Nephron (organoid): Measurements from ENCODE around the gene TMEM31.

Source experiments
- H3K27ac Mint-ChIP-seq, 3 experiments: 2 replicates each; pipeline ENCODE4 v1.8.0; 2020; ENCODE audit warnings: mixed read lengths in 3 of 3, mild to moderate bottlenecking in 2 of 3, moderate library complexity in 1 of 3
- H3K27me3 Mint-ChIP-seq: 2 replicates; pipeline ENCODE4 v1.8.0; 2021; ENCODE audit warnings: low read depth, mild to moderate bottlenecking, moderate library complexity, mixed read lengths
- H3K36me3 Mint-ChIP-seq: 2 replicates; pipeline ENCODE4 v1.8.0; 2020; ENCODE audit warnings: low read depth, mixed read lengths
- H3K4me1 Mint-ChIP-seq: 2 replicates; pipeline ENCODE4 v1.8.0; 2020; ENCODE audit warnings: mixed read lengths
- H3K4me3 Mint-ChIP-seq, 3 experiments: 2 replicates each; pipeline ENCODE4 v1.8.0; 2020; ENCODE audit warnings: mild to moderate bottlenecking in 3 of 3, mixed read lengths in 3 of 3, moderate library complexity in 2 of 3
- H3K9me3 Mint-ChIP-seq: 2 replicates; pipeline ENCODE4 v1.8.0; 2020; ENCODE audit warnings: mixed read lengths
- TF ChIP-seq, protein P1 (sequence below), 3 experiments: fragments of 200-600 bp; sonication (generic); IDR thresholded peaks; one replicate each; pipeline ENCODE4 v1.5.0; 2021; ENCODE audit warnings: antibody characterized with exemption in 3 of 3; ENCODE audit not compliant: unreplicated experiment in 3 of 3

TMEM31 gene

DNA sequence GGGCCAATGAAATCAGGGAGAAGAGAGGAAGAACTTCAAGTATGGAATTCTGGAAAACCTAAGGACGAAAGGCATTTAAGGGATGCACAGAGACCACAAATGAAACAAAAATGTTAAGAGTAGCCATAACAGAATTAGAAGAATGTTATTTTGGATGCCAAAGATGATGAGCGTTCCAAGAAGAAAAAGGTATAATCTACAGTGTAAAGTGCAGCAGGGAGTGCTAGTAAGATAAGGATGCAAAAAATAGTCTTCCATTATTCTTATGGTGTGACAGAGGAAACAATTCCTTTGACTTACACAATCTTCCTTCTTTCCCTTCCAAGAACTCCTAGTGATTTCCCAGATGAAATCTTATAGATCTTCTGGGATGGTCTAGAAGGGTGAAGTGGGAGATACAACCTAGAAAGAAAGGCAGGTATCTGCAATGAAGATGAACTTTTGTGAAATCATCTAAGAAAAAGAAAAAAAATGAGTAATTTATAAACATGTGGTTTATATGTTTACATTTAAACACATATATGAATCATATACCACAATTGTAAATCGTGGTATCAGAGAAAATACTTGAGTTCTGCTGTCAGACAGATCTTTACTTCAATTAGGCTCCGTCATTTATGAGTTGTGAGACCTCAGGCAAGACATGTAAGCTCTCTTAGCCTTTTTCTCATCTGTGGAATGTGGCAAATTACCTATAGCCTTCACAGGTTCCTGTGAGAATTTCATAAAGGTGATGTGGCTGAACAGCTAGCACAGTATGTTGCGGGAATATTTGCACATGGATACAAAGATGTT lies 32.3 kb upstream of the TMEM31 start:
- Mint-ChIP-seq H3K36me3 (peaks cover 68% of the 10 kb centered on the region), H3K27me3 (no peaks in the 10 kb centered on the region), H3K27ac (no peak overlapping the region), H3K4me3 (no peak overlapping the region), H3K4me1 (peaks cover 22% of the 10 kb centered on the region), H3K9me3 (no peaks in the 10 kb centered on the region)
- TF ChIP-seq, protein P1, sequence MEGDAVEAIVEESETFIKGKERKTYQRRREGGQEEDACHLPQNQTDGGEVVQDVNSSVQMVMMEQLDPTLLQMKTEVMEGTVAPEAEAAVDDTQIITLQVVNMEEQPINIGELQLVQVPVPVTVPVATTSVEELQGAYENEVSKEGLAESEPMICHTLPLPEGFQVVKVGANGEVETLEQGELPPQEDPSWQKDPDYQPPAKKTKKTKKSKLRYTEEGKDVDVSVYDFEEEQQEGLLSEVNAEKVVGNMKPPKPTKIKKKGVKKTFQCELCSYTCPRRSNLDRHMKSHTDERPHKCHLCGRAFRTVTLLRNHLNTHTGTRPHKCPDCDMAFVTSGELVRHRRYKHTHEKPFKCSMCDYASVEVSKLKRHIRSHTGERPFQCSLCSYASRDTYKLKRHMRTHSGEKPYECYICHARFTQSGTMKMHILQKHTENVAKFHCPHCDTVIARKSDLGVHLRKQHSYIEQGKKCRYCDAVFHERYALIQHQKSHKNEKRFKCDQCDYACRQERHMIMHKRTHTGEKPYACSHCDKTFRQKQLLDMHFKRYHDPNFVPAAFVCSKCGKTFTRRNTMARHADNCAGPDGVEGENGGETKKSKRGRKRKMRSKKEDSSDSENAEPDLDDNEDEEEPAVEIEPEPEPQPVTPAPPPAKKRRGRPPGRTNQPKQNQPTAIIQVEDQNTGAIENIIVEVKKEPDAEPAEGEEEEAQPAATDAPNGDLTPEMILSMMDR (IDR thresholded peaks at IDR 0.05; ENCODE audit: unreplicated experiment in 3 of 3): no peak

DNA sequence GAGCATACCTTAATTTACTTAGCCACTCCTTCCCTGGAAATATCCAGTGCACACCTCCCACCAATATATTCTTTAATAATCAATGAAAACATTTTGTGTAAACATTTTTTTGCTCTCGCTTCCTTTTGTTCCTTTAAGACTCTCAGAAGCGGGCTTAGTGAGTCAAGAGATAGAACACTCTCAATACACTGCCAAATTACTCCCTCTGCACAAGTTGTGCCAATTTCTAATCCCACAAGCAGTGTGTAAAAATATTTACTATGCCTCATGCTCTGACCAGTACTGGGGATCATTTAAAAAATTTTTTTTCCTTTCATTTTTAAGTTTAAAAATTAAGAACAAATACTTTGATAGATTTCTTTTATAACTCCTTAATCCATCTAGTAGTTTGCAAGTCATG lies 29.3 kb upstream of the TMEM31 start:
- H3K4me3 Mint-ChIP-seq: no peak overlapping the region
- no peaks in the 10 kb centered on the region for H3K27me3 Mint-ChIP-seq
- TF ChIP-seq, protein P1 (IDR thresholded peaks at IDR 0.05; ENCODE audit: unreplicated experiment in 3 of 3): no peak
- H3K9me3 Mint-ChIP-seq: no peaks in the 10 kb centered on the region
- peaks cover 65% of the 10 kb centered on the region for H3K36me3 Mint-ChIP-seq
- H3K4me1 Mint-ChIP-seq: peaks cover 29% of the 10 kb centered on the region
- no peak overlapping the region for H3K27ac Mint-ChIP-seq

DNA sequence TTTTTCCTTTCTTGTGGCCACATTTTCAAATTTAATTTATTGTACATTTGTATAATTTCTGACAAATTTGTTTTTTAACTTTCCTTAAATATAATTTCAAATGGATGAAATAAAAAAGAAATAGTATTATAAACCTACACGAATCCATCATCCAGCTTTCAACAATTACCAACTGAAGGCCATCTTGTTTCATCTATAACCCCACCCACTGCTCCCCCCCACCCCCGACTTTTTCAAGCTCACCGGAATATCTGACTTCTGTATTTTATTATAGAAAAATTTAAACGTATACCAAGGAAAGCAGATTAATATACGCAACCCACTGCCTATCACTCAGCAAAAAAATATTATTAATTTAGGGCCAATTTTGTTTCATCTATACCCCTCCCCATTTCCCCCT lies 25.3 kb upstream of the TMEM31 start:
- no peak overlapping the region for H3K27ac Mint-ChIP-seq
- TF ChIP-seq, protein P1 (IDR thresholded peaks at IDR 0.05; ENCODE audit: unreplicated experiment in 3 of 3): no peak
- peaks cover 35% of the 10 kb centered on the region for H3K36me3 Mint-ChIP-seq
- no peaks in the 10 kb centered on the region for H3K27me3 Mint-ChIP-seq
- no peaks in the 10 kb centered on the region for H3K9me3 Mint-ChIP-seq
- H3K4me3 Mint-ChIP-seq: no peak overlapping the region
- H3K4me1 Mint-ChIP-seq: peaks cover 11% of the 10 kb centered on the region

DNA sequence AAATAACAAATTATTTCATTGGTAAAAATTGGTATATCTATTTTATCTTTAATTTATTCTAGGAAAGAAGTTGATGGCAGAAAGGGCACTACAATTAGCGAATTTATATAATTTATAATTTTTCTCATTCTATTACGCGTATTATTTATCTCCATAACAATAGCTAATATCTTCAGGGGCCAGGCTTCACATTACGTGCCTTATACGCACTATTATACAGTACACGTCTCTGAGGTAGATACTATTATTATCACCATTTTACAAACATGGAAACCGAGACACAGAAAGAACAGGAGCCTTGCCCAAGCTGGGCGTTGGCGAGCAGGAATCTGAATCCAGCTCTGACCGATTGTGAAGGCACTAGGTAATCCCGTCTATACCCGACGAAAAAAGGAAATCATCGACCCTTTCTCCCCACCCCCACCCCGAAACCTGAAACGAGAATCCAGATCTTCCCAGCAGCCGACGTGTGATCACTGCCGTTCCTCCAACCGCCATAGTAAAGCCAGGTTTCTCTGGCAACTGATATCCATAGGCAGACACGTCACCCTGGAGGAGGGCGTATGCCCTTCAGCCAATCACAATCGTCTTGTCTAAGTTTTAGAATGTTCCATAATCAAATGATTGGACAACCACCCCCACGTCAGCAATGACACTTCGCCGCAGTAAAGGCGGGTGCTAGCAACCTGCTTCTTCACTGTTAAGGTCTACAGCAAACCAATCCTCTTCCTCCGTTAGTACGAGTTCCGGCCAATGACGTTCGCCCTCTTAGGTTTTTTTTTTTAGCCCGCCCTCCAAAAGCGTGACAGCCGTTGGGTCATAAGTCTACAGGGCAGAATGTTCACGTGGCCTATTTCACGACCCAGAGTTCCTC lies 24.3 kb upstream of the TMEM31 start, which contains the start of gene MORF4L2:
TSS of gene MORF4L2 (minus strand) at position 501 of the 874 bp plus-strand sequence. CDS start 9,672 bp downstream, outside the sequence.
- TF ChIP-seq, protein P1 (IDR thresholded peaks at IDR 0.05; ENCODE audit: unreplicated experiment in 3 of 3): no peak
- Mint-ChIP-seq H3K27ac (no peak within 1 kb of the TSS), H3K4me1 (peaks cover 11% of the 10 kb centered on the region), H3K36me3 (peaks cover 29% of the 10 kb centered on the region), H3K4me3 (no peak within 1 kb of the TSS), H3K9me3 (no peaks in the 10 kb centered on the region), H3K27me3 (no peaks in the 10 kb centered on the region)

DNA sequence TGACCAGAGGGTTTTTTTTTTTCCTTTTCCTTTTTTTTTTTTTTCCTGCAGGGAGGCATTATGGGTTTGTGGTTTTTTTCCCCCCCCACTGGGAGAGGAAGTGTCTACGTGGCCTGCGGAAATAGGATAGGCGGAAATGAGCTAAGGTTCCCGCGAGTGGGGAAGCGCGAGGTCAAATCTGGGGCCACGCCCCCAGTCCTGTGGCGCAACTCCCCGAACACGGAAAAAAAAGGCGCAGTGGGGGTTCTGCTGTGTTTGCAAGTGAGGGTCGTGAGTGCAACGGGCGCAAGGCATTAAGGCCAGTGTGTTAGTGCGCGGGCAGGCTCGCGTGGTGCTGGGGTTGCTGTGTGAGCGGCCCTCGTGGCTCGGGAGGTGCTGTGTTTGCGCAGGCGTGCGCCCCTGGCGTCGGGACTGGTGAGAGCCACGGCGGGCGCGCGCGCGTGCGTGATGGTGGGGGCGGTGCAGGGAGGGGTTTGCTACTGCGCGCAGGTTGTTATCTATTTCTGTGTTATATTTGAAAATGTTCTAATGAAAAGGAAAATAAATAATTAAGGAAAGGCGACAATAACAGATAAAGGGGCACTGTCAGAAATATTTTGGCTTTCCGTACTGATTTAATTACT lies 23.5 kb upstream of the TMEM31 start:
- Mint-ChIP-seq H3K9me3 (no peaks in the 10 kb centered on the region), H3K4me1 (peaks cover 11% of the 10 kb centered on the region), H3K27ac (no peak overlapping the region), H3K4me3 (no peak overlapping the region), H3K27me3 (no peaks in the 10 kb centered on the region), H3K36me3 (peaks cover 22% of the 10 kb centered on the region)
- TF ChIP-seq, protein P1 (IDR thresholded peaks at IDR 0.05; ENCODE audit: unreplicated experiment in 3 of 3): peak; percentile 16 to 48 (median 47)
